HuH-7 (cell line): ENCODE measurements around the gene GCM1.

Source experiments
- DNase-seq: peaks from one replicate; pipeline ENCODE4 v3.0.0; 2011; ENCODE audit warnings: low spot score

Gene GCM1

GRCh38 chr6:53104916-53105315 lies 43.7 kb downstream of the GCM1 start:
- DNase-seq: no peak

- DNase-seq: peak; percentile 1
Observed at GRCh38 chr6:53103993-53104675, 44.5 kb downstream of the GCM1 start.

GRCh38 chr6:53101006-53101405 lies 47.6 kb downstream of the GCM1 start:
- no peak for DNase-seq

DNA sequence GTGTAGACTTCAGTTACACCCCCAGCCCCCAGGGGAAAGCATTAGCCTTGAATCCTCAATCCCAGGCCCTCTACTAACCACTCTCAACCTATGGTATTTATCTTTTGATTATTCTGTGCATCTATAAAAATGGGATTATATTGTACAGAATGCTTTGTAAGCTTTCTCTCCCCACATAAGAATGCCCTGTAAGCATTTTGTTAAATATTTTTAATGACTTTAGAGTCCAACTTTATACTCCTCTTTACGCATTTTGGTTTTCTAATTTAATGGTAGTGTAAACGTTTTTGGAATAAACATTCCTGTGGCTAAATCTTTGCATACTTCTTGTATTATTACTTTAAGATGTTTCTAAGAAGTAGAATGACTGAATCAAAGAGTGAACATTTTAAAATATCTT lies 48.1 kb downstream of the GCM1 start:
- DNase-seq: no peak

DNA sequence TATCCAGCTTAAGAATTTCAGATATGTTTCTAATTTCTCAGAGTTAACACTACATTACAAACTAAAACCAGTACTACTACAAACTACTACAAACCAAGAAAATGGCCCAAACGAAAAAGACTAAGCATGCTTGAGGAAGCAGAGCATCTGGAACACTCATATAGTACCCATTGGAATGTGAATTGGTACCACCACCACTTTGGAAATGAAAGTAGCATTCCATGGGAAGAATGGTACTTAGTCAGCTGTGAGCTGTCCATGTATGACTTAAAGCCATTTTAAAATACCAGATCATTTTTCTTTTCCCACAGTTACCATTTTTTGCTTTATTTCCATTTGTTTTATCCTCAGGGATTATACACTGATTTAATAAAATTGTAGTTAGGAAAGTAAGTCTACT lies 52.9 kb downstream of the GCM1 start:
- no peak for DNase-seq

- no peak for DNase-seq
Observed at GRCh38 chr6:53095270-53095669, 53.4 kb downstream of the GCM1 start.

DNA sequence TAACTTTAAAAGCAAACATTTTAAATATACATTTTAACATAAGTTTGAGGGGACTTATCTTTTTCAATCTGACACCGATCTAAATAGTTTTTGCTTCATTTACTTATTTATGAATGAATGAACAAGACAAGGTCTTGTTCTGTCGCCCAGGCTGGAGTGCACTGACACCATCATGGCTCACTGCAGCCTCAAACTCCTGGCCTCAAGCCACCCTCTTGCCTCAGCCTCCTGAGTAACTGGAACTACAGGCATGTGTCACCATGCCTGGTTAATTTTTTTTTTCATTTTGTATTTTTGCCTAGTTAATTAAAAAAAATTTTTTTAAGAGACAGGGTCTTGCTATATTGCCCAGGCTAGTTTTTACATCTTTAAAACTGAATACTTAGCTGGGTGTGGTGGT lies 58.1 kb downstream of the GCM1 start:
- DNase-seq: no peak

DNA sequence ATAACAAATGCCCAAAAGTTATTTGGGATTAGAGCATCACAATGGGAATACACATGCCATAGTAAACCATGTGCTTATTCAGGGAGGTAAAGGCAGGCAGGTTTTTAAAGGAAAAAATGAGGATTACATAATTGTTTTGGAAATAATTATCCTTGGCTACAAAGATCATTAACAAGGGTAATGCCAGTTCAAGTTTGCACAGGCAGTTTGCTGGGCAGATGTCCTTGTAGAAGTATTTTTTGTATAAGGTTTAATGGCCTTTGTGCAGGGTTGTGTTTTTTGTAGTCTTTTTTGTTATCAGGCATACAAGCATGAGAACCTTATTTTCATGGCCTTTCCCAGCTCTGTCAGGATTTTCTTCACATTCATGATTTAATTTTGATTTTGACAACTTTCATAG lies 58.7 kb downstream of the GCM1 start:
- no peak for DNase-seq

DNA sequence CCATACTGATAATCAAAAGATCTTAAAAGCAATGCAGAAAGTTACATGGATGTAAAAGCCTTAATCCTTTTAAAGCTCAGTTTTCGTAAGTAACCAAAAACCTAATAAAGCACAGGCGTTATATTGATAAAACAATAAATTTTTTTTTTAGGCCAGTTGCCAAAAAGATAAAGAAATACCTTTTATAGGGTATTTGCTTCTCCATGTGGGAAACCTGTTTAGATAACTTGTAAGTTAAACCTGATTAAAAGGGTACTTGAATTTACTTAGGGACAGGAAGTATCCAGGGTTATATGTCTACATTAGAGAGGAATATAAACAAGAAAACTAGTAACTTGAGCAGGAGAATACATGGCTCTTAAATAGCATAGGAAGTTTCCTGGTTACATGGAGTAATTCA lies 62.3 kb downstream of the GCM1 start:
- no peak for DNase-seq

GRCh38 chr6:53080813-53081212 lies 67.8 kb downstream of the GCM1 start:
- DNase-seq: no peak
